CD14-positive monocyte (primary cell): ENCODE measurements around the gene ADAMTS3. TPM values are rescaled to one million over a fixed set of nuclear protein-coding genes. Genes with fewer than 3 reads are reported as not detected.

Source experiments
- DNase-seq, 3 donors: peaks; one replicate each; pipeline ENCODE4 v3.0.0-alpha.2; 2011 to 2022
- H2AFZ ChIP-seq: 2 replicates; pipeline ENCODE4 v1.6.0; 2012; ENCODE audit warnings: mild to moderate bottlenecking, low read depth, low read length, inconsistent platforms; ENCODE audit not compliant: insufficient read depth, poor library complexity, severe bottlenecking
- H3K27ac ChIP-seq, 2 donors: 1 replicate in 1 of 2; 2 replicates in 1 of 2; pipeline ENCODE4 v1.5.1; 2012 to 2013; ENCODE audit warnings: low read length in 2 of 2, control low read depth in 1 of 2, inconsistent platforms in 1 of 2, low read depth in 1 of 2, mild to moderate bottlenecking in 1 of 2
- H3K27me3 ChIP-seq, 2 donors: one replicate each; pipeline versions ENCODE4 v1.6.0 to v1.6.1; 2011 to 2013; ENCODE audit warnings: low read length in 2 of 2; ENCODE audit not compliant: control insufficient read depth in 2 of 2, insufficient read depth in 2 of 2
- H3K36me3 ChIP-seq, 2 donors: replicated peaks in 1 of 2; 1 replicate in 1 of 2; 2 replicates in 1 of 2; pipeline versions ENCODE4 v1.5.1 to v1.6.1; 2012 to 2013; ENCODE audit warnings: low read length in 2 of 2, control low read depth in 1 of 2, inconsistent platforms in 1 of 2, mild to moderate bottlenecking in 1 of 2; ENCODE audit not compliant: insufficient read depth in 2 of 2, control insufficient read depth in 1 of 2
- H3K4me1 ChIP-seq, 2 donors: 1 replicate in 1 of 2; 2 replicates in 1 of 2; pipeline versions ENCODE4 v1.5.1 to v1.6.1; 2012 to 2013; ENCODE audit warnings: low read length in 2 of 2, control low read depth in 1 of 2, inconsistent platforms in 1 of 2, mild to moderate bottlenecking in 1 of 2, moderate library complexity in 1 of 2; ENCODE audit not compliant: insufficient read depth in 2 of 2, control insufficient read depth in 1 of 2
- H3K4me2 ChIP-seq: replicated peaks from 2 replicates; pipeline ENCODE3; 2012; ENCODE audit warnings: low read length, moderate library complexity, mild to moderate bottlenecking; ENCODE audit not compliant: poor library complexity, severe bottlenecking; ENCODE audit errors: extremely low read depth
- H3K4me3 ChIP-seq, 3 experiments: fragments of 200-600 bp in 1 of 3; sonication (generic) in 1 of 3; replicated peaks in 1 of 3; 1 replicate in 2 of 3; 2 replicates in 1 of 3; pipeline ENCODE4 v1.5.1; 2011 to 2013; ENCODE audit warnings: low read length in 3 of 3, mild to moderate bottlenecking in 3 of 3, control low read depth in 2 of 3, low read depth in 2 of 3, inconsistent platforms in 1 of 3, moderate library complexity in 1 of 3
- H3K79me2 ChIP-seq: 2 replicates; pipeline ENCODE4 v1.6.0; 2012; ENCODE audit warnings: mild to moderate bottlenecking, control low read depth, inconsistent platforms, low read length, moderate library complexity; ENCODE audit not compliant: insufficient read depth
- H3K9ac ChIP-seq: 2 replicates; pipeline ENCODE4 v1.6.0; 2017; ENCODE audit warnings: low read length, mild to moderate bottlenecking; ENCODE audit not compliant: insufficient read depth, poor library complexity, severe bottlenecking
- H3K9me3 ChIP-seq, 2 donors: replicated peaks in 1 of 2; 1 replicate in 1 of 2; 2 replicates in 1 of 2; pipeline versions ENCODE4 v1.5.1 to v1.6.1; 2012 to 2013; ENCODE audit warnings: low read length in 2 of 2, control low read depth in 1 of 2; ENCODE audit not compliant: control insufficient read depth in 1 of 2, insufficient read depth in 1 of 2
- H4K20me1 ChIP-seq: 2 replicates; pipeline ENCODE4 v1.6.0; 2012; ENCODE audit warnings: mild to moderate bottlenecking, low read length, control low read depth, moderate library complexity; ENCODE audit not compliant: insufficient read depth
- H3K27ac Mint-ChIP-seq, 7 donors: one replicate each; pipeline ENCODE4 v1.8.0; 2020; ENCODE audit warnings: mild to moderate bottlenecking in 7 of 7, mixed read lengths in 7 of 7, moderate library complexity in 6 of 7, inconsistent platforms in 2 of 7
- H3K27me3 Mint-ChIP-seq, 3 donors: one replicate each; pipeline ENCODE4 v1.8.0; 2021 to 2022; ENCODE audit warnings: low read depth in 3 of 3, mild to moderate bottlenecking in 3 of 3, mixed read lengths in 3 of 3, moderate library complexity in 3 of 3, inconsistent platforms in 1 of 3
- H3K36me3 Mint-ChIP-seq, 2 donors: one replicate each; pipeline ENCODE4 v1.8.0; 2020; ENCODE audit warnings: mixed read lengths in 2 of 2, inconsistent platforms in 1 of 2, mild to moderate bottlenecking in 1 of 2
- H3K4me1 Mint-ChIP-seq: one replicate; pipeline ENCODE4 v1.8.0; 2020; ENCODE audit warnings: mild to moderate bottlenecking, mixed read lengths
- H3K4me3 Mint-ChIP-seq, 2 donors: one replicate each; pipeline ENCODE4 v1.8.0; 2020; ENCODE audit warnings: mild to moderate bottlenecking in 2 of 2, mixed read lengths in 2 of 2, moderate library complexity in 1 of 2
- H3K9me3 Mint-ChIP-seq, 7 donors: one replicate each; pipeline ENCODE4 v1.8.0; 2020 to 2022; ENCODE audit warnings: mixed read lengths in 7 of 7, mild to moderate bottlenecking in 6 of 7, moderate library complexity in 6 of 7, inconsistent platforms in 2 of 7
- CTCF ChIP-seq: fragments of 200-600 bp; IDR thresholded peaks from one replicate; pipeline ENCODE4 v1.8.0; 2022; ENCODE audit warnings: antibody characterized with exemption, mild to moderate bottlenecking
- WGBS: methylation state at CpG from one replicate; pipeline ENCODE4 v1.1.5; 2013; ENCODE audit warnings: missing lambda C conversion rate; ENCODE audit not compliant: insufficient coverage; 5-methylcytosine and 5-hydroxymethylcytosine counted together
- intact Hi-C, 2 donors: fragments of 100-400 bp; cut with micrococcal nuclease; formaldehyde crosslinking; loops; one replicate each; pipeline versions ENCODE4 v1.15.0 to v1.15.1; 2023
- polyA plus RNA-seq, 3 donors: library from polyadenylated mRNA; depleted of rRNA in 1 of 3; unstranded in 2 of 3; stranded (reverse) in 1 of 3; fragments of 300-500 nt in 2 of 3; fragments of >200 nt in 1 of 3; fragmentation: Illumina TruSeq in 2 of 3; gene quantifications; 1 replicate in 2 of 3; 2 replicates in 1 of 3; pipeline ENCODE4 v1.2.3, GENCODE V29; 2012 to 2021

Gene ADAMTS3
- polyA plus RNA-seq, 3 donors, result not detected

DNA sequence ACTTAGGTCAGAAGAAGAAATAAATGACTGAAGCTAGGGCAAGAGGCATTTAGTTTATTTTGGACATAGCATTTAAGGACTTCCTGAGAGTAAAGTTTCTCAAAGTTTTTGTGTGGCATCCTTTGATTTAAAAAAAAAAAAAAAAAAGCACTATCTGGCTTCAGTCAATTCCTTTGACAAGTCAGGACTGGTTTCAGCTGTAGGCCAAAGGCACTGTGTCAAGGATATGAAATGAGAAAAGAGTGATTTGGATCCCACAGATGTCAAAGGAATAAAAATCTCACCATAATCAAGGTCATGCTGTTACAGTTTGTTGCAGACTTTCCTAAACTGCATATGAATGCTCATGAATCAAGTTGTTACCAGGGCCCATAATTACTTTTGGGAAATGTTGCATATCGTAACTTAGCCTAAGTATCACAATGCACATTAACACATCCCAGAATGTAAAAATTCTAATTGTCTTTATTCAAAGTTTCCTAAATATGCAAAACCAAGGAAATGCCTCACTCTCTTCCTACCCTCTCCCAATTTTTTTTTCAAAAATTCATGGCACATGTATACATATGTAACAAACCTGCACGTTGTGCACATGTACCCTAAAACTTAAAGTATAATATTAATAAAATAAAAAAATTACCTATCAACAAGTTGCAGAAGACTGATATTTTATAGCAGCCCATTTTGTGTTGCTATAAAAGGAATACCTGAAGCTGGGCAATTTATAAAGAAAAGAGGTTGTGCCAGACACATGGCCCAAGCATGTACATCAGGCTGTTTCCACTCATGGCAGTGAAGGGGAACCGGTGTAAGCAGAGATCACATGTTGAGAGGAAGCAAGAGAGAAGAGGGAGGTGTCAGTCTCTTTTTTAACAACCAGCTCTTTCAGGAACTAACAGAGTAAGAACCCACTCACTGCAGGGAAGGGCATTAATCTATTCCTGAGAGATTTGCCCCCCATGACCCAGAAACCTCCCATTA, 33.7 kb upstream of the ADAMTS3 start:
- peaks cover 0 to 2% (median 0%) of the 10 kb centered on the region in 3 donors for H3K27me3 Mint-ChIP-seq
- WGBS, result 100% methylated on average over 1 of the region's 3 CpGs

More for the DNA sequence above, 33.7 kb upstream of the ADAMTS3 start:
- H3K9me3 ChIP-seq, result peaks cover 8 to 14% of the 10 kb centered on the region in 2 donors
- Mint-ChIP-seq H3K4me3 (no peak overlapping the region), H3K36me3 (no peaks in the 10 kb centered on the region), H3K9me3 (peaks cover 0 to 13% (median 6%) of the 10 kb centered on the region in 7 donors), H3K27ac (no peak overlapping the region), H3K4me1 (no peaks in the 10 kb centered on the region)
- H3K27ac ChIP-seq, result no peak overlapping the region
- no peak overlapping the region for H3K4me3 ChIP-seq
- intact Hi-C loops, result no loop called here
- no peaks in the 10 kb centered on the region for H3K4me1 ChIP-seq
- no peak overlapping the region for H2AFZ ChIP-seq
- no peak for TF ChIP-seq CTCF
- no peak overlapping the region for H3K4me2 ChIP-seq
- no peak for DNase-seq
- no peaks in the 10 kb centered on the region for H3K27me3 ChIP-seq
- no peaks in the 10 kb centered on the region for H4K20me1 ChIP-seq
- no peaks in the 10 kb centered on the region for H3K79me2 ChIP-seq
- no peaks in the 10 kb centered on the region for H3K36me3 ChIP-seq
- no peak overlapping the region for H3K9ac ChIP-seq
